Transverse colon (tissue), 4 donors: ENCODE measurements around the gene TRH. TPM values are rescaled to one million over a fixed set of nuclear protein-coding genes. Genes with fewer than 3 reads are reported as not detected.

Experiments
- total RNA-seq, 4 donors: library from RNA; depleted of rRNA; stranded (reverse); fragments of >200 nt; gene quantifications; one replicate each; pipeline ENCODE4 v1.1.0, GENCODE V29; 2016

The TRH gene
- total RNA-seq, 4 donors from 2014 or later = not detected

Other genes with a start within 250 kb of the TRH start
- gene TMCC1, start 81.0 kb upstream of the TRH start, total RNA-seq = 10 to 100 TPM in 3 of 4 donors, 1 to 10 TPM in 1; 4.1 to 21.8 (median 14.5) TPM
- not detected for gene ALG1L2, start 107.1 kb downstream of the TRH start, total RNA-seq